ENCODE results near the gene WNK3. TPM values are rescaled to one million over a fixed set of nuclear protein-coding genes. Genes with fewer than 3 reads are reported as not detected.

The WNK3 gene
- polyA plus RNA-seq, 1 of the 3 experiments (the other 2 are of a cell fraction) = 0.54 TPM

- H3K4me1 ChIP-seq (ENCODE audit: control insufficient read depth in 1 of 2, insufficient read depth in 2 of 2, low read depth in 1 of 2, low read length in 1 of 2) = no peaks in the 10 kb centered on the region
- TF ChIP-seq USF1 (IDR thresholded peaks at IDR 0.05; ENCODE audit: borderline replicate concordance, low read depth) = no peak
- no peak for TF ChIP-seq MEF2A (IDR thresholded peaks at IDR 0.05; ENCODE audit: borderline replicate concordance, low read depth)
- no peak for TF ChIP-seq NRF1 (IDR thresholded peaks at IDR 0.05; ENCODE audit: low read depth, low read length)
- no peak for TF ChIP-seq TCF12 (IDR thresholded peaks at IDR 0.05)
- no peak for TF ChIP-seq RXRA (IDR thresholded peaks at IDR 0.05; ENCODE audit: borderline replicate concordance, low read depth)
- ChIA-PET CTCF (interaction anchor here (0.6 kb wide), 1 partner anchor 775 kb away, joined by 3 read pairs; no protein-coding TSS in a partner anchor), POLR2A (no interaction called here)
- no peaks in the 10 kb centered on the region for H3K9me2 ChIP-seq
- no peak for DNase-seq
- no peak overlapping the region for H3K4me2 ChIP-seq
- H4K20me1 ChIP-seq (ENCODE audit: insufficient read depth) = no peaks in the 10 kb centered on the region
- H3K4me3 ChIP-seq (ENCODE audit: low read depth in 2 of 2, low read length in 1 of 2) = no peak overlapping the region
- H3K79me2 ChIP-seq (ENCODE audit: insufficient read depth) = no peaks in the 10 kb centered on the region
- no peaks in the 10 kb centered on the region for H3K36me3 ChIP-seq (replicated peaks in 1 of 2; ENCODE audit: control insufficient read depth in 1 of 2, insufficient read depth in 2 of 2, low read length in 1 of 2)
- 5% methylated on average over 1 of the region's 1 CpG for WGBS (ENCODE audit: low lambda C conversion rate)
- H3K27me3 ChIP-seq (ENCODE audit: insufficient read depth) = no peaks in the 10 kb centered on the region
- no peaks in the 10 kb centered on the region for H3F3A ChIP-seq (replicated peaks; ENCODE audit: insufficient read depth)
- no peak overlapping the region for H2AFZ ChIP-seq (ENCODE audit: low read depth)
- H3K9ac ChIP-seq = no peak overlapping the region
- no peak overlapping the region for H3K27ac ChIP-seq (ENCODE audit: low read depth in 2 of 2, low read length in 1 of 2)
- no peaks in the 10 kb centered on the region for H3K9me3 ChIP-seq
These were observed 76.2 kb downstream of the WNK3 start for GRCh38 chrX:54281676-54282075.

GRCh38 chrX:54280466-54280865 is 77.4 kb downstream of the WNK3 start:
- no peak for DNase-seq
- Histone ChIP-seq H3K79me2 (ENCODE audit: insufficient read depth) (no peaks in the 10 kb centered on the region), H3K4me3 (ENCODE audit: low read depth in 2 of 2, low read length in 1 of 2) (no peak overlapping the region), H4K20me1 (ENCODE audit: insufficient read depth) (no peaks in the 10 kb centered on the region), H3K9me3 (no peaks in the 10 kb centered on the region), H3F3A (replicated peaks; ENCODE audit: insufficient read depth) (no peaks in the 10 kb centered on the region), H3K9ac (no peak overlapping the region), H2AFZ (ENCODE audit: low read depth) (no peak overlapping the region), H3K9me2 (no peaks in the 10 kb centered on the region), H3K4me2 (no peak overlapping the region), H3K27me3 (ENCODE audit: insufficient read depth) (no peaks in the 10 kb centered on the region), H3K36me3 (replicated peaks in 1 of 2; ENCODE audit: control insufficient read depth in 1 of 2, insufficient read depth in 2 of 2, low read length in 1 of 2) (no peaks in the 10 kb centered on the region), H3K4me1 (ENCODE audit: control insufficient read depth in 1 of 2, insufficient read depth in 2 of 2, low read depth in 1 of 2, low read length in 1 of 2) (no peaks in the 10 kb centered on the region), H3K27ac (ENCODE audit: low read depth in 2 of 2, low read length in 1 of 2) (no peak overlapping the region)
- no peak for TF ChIP-seq FOXJ3 (CRISPR knock-in tag; IDR thresholded peaks at IDR 0.05)
- no peak for TF ChIP-seq MAX (IDR thresholded peaks at IDR 0.05; ENCODE audit: low read depth)
- no peak for TF ChIP-seq TEAD4 (IDR thresholded peaks at IDR 0.05; ENCODE audit: borderline replicate concordance, insufficient read depth)
- TF ChIP-seq GATA2 (CRISPR knock-in tag; IDR thresholded peaks at IDR 0.05) = no peak
- TF ChIP-seq IRF3 (IDR thresholded peaks at IDR 0.05; ENCODE audit: low read depth, low read length) = no peak
- TF ChIP-seq NFIC (IDR thresholded peaks at IDR 0.05; ENCODE audit: borderline replicate concordance) = no peak
- no peak for TF ChIP-seq FOXM1 (IDR thresholded peaks at IDR 0.05; ENCODE audit: low read depth)
- no peak for TF ChIP-seq RXRA (IDR thresholded peaks at IDR 0.05; ENCODE audit: borderline replicate concordance, low read depth)
- TF ChIP-seq CTCF (IDR thresholded peaks at IDR 0.05) = no peak
- no peak for TF ChIP-seq RFX5 (IDR thresholded peaks at IDR 0.05; ENCODE audit: low read length)
- no peak for TF ChIP-seq SMC3 (IDR thresholded peaks at IDR 0.05; ENCODE audit: low read depth, low read length)
- TF ChIP-seq POLR2AphosphoS5 (IDR thresholded peaks at IDR 0.05; ENCODE audit: low read depth, low read length) = no peak
- TF ChIP-seq NRF1 (IDR thresholded peaks at IDR 0.05; ENCODE audit: low read depth, low read length) = no peak
- TF ChIP-seq JUND (IDR thresholded peaks at IDR 0.05) = no peak
- no peak for TF ChIP-seq ELF1 (IDR thresholded peaks at IDR 0.05)
- no peak for TF ChIP-seq MXI1 (IDR thresholded peaks at IDR 0.05; ENCODE audit: low read depth, low read length)
- TF ChIP-seq TAF1 (IDR thresholded peaks at IDR 0.05; ENCODE audit: borderline replicate concordance, low read depth, low read length) = no peak
- TF ChIP-seq SIN3A (IDR thresholded peaks at IDR 0.05; ENCODE audit: borderline replicate concordance, low read depth, low read length) = no peak
- TF ChIP-seq EZH2phosphoT487 (IDR thresholded peaks at IDR 0.05; ENCODE audit: borderline replicate concordance, low read depth) = no peak
- TF ChIP-seq REST (IDR thresholded peaks at IDR 0.05; ENCODE audit: low read depth, low read length) = no peak
- ChIA-PET POLR2A (no interaction called here), CTCF (interaction anchor here (0.7 kb wide), 1 partner anchor 9 kb away, joined by 3 read pairs; no protein-coding TSS in a partner anchor)
- WGBS (ENCODE audit: low lambda C conversion rate) = 53% methylated on average over 1 of the region's 1 CpG
